HG03103 (cell line): ENCODE results near the gene RPL10L.

ENCODE experiments used
- ATAC-seq: cut with Tn5 transposase; IDR thresholded peaks from one replicate; pipeline ENCODE4 v1.9.1; 2021; ENCODE audit warnings: low read depth; ENCODE audit not compliant: unreplicated experiment

RPL10L gene

DNA sequence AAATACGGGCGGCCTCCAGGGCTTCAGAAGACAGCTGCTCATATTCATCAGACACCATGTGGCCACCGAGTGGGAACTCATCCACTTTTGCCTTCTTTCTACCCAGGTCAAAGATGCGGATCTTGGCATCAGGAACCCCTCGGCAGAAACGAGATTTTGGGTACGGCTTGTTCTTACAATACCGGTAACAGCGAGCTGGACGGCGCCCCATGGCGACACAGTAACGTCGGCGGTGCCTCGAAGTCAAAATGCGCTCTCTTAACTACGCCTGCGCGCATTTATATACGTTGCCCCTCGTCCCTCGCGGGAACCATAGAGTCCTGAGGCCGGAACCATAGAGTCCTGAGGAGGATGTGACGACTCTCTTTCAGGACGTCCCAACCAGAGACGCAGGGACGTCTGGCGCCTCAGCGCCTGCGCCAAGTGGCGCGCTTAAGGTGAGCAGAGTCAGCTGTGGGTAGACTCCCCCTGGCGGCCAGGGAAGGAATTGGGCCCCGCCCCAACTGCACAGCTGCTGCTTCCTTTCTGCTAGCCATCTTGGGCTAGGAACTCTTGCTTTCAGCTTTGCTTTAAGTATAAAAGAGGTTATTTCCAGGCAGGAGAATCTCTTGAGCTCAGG, at the start of gene RPL10L:
RPL10L (minus strand) TSS at position 256 of the 619 bp plus-strand sequence; CDS start at position 211, 45 bp downstream.
- ATAC-seq, result no peak

DNA sequence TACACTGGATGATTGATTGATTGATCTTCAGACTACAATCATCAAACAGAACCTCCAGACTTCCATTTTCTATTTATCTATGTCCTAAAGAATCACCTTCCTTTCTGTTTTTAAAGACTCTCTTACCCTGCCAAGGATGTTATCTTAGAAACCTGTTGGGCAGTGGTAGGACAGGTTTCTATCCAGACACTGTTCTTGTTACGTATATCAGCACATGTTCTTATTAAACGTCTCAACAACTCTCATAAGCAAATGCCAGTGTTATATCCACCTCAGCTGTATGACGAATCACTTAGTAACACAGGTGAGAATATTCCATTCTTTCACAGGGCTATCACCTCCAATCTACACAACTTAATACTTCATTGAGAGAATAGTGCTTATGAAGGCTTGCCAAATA, 40.2 kb upstream of the RPL10L start:
- no peak for ATAC-seq

DNA sequence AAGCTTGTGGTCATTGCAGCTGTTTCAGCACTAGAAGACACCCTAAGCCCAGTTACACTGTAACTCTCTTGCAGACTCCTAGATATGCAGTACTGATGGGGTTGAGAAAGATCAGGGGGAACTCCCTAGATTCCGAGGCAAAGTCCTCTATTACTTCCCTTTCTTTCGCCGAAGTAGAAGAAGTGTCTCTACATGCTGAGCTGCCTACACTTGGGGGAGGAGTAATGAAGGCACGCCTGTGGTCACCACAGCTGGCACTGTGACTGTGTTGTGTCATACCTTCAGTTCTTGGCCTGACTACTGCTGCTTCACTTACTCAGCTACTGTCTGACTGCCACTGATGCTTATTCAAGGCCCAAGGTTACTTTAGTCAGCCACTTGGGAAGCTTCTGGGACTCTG, 35.1 kb upstream of the RPL10L start:
- no peak for ATAC-seq

DNA sequence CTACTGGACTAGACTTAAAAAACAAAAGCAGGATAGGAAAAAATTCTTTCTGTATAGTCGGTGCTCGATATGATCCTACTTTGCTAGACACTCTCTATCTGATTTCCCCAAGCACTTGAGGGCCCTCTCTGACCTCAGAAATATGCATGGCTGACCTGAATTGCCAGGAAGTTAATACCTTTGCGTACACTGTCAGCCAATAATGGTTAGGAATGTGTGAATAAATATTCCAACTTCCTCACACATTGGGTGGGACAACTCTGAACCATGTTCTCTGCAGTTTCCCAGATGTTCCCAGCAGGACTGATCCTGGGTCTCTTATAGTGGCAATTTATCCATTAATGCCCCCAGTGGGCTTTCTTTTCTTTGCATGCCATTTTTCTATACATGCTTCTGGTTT, 20.5 kb upstream of the RPL10L start:
- ATAC-seq, result no peak

DNA sequence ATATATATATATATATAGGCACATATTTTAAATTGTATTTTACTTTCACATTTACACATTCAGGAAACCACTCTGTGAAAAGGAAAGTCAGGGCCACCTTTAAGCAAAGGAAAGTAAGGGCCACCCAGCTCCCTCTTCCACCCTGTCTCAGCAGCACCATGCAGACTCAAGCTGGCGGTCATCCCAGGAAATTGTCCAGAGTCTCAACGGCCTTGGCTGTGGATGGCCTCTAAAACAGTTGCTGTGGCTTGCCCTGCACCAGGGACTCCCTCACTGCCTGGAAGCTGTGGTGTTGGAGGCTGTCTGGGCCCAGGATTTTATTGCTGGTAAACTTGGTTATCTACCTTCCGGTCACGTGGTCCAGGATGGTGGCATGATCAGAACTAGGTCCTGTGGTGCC, 11.8 kb upstream of the RPL10L start:
- no peak for ATAC-seq

DNA sequence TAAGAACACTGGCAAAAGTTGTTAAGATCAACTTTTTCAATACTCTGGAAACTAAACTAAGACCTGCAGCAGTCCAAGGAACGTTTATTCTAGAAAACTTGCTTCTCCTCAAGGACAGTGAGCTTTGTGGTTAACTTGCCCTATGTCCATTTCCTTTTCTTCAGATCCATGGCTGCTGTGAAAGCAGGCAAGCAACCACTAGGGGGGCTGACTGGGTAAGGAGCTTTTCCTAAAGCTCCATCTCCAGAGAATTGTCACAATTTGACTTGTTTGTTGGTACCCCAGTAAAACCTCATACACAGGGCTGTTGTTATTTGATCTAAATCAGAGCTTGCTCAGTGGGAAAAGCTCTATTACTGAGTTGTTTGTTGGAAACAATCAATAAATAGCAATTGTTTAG, 10.1 kb upstream of the RPL10L start:
- ATAC-seq, result no peak

DNA sequence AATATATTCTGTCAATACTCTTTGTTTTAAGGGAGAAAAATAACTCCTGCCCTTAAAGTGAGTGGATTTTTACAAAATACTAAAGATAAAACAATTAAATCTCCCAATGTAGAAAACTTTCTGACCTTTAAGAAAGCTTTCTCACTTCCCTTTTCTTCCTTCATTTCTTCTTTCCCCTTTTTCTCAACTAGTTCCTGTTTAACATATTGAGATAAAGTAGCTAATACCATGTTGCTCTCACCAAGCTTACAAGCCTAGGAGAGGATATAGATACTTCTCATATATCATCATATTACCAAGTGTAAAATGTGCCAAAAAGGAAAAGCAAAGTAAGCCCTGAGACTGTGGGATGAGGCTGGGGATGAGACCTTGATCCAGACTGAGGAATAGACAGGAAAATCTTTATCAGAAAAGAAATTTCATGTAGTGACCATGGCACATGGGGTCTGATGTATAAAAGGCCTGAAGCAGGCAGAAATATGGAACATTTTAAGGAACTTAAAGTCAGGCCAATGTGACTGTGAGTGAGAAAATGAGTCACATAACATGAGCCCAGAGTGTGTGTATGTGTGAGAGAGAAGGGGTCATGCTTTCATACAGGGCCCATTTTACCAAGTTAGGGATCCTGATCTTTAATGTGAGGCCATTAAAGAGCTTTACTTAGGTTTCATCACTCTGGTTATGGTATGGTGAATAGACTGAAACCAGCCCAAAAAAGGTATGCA, 1.6 kb upstream of the RPL10L start:
- ATAC-seq, result no peak

DNA sequence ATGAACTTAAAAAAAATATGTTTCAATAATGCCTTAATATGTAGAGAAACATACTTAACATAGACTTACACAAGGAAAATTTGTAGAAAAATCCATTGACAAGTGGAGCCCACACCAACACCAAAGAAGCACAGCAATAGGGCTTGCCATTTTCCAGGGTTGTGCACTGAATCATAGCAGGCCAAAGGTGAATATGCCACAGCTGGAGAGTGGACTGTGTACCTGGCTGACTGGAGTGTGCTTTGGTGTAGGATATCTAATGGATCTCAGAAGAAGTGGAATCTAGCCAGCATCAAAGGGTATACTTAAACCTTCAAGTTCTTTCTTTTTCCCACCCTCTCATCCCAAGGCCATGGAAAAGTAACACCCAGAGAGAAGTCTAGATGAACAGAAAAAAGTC, 4.8 kb downstream of the RPL10L start:
- ATAC-seq, result no peak

DNA sequence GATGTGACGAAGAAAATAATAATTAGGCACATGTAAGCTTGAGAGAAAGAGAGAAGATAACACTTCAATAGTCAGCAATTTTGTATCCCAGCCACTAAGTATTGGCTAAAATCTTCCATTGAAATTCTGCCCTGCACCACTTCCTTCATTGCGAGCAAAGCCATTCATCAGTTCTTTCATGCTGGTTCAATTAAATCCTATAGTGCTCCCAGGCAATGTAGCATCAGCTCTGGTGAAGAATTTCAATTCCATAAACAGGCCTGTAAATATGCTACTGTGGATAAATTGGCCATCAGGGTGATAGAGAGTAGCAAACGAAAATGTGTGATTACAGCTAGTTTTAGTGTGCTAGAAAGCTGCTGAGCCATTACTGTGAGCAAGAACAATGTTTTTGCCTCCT, 24.7 kb downstream of the RPL10L start:
- ATAC-seq, result no peak
